Adipocyte (in vitro differentiated cells): ENCODE results near the gene POLDIP3.
"Not testable (repeated sequence)": the region's sequence is repeated elsewhere in the genome, so short reads cannot be mapped to it uniquely, and the experiment has no call there.

Experiments
- DNase-seq: peaks from one replicate; pipeline ENCODE4 v3.0.0-alpha.2; 2015; ENCODE audit warnings: low read depth
- H3K27me3 ChIP-seq: replicated peaks from 2 replicates; pipeline ENCODE4 v1.7.0; 2013; ENCODE audit warnings: mild to moderate bottlenecking, low read length, moderate library complexity; ENCODE audit not compliant: control insufficient read depth, insufficient read depth
- H3K36me3 ChIP-seq: 2 replicates; pipeline ENCODE4 v1.7.0; 2013; ENCODE audit warnings: low read length, mild to moderate bottlenecking, moderate library complexity; ENCODE audit not compliant: control insufficient read depth, insufficient read depth, severe bottlenecking
- H3K4me1 ChIP-seq: 2 replicates; pipeline ENCODE4 v1.7.0; 2013; ENCODE audit warnings: mild to moderate bottlenecking, low read length, moderate library complexity; ENCODE audit not compliant: control insufficient read depth, insufficient read depth
- H3K4me3 ChIP-seq: 2 replicates; pipeline ENCODE4 v1.7.0; 2013; ENCODE audit warnings: mild to moderate bottlenecking, low read length, moderate library complexity
- H3K9ac ChIP-seq: 2 replicates; pipeline ENCODE4 v1.7.0; 2013; ENCODE audit warnings: mild to moderate bottlenecking, low read length, moderate library complexity
- H3K9me3 ChIP-seq: 2 replicates; pipeline ENCODE4 v1.7.0; 2013; ENCODE audit warnings: mild to moderate bottlenecking, low read length, moderate library complexity; ENCODE audit not compliant: control insufficient read depth

The POLDIP3 gene

GRCh38 chr22:42580040-42580439 lies 34.6 kb downstream of the POLDIP3 start:
- peaks cover 51% of the 10 kb centered on the region for H3K36me3 ChIP-seq
- not testable (repeated sequence) for H3K27me3 ChIP-seq, DNase-seq, H3K4me1 ChIP-seq, H3K4me3 ChIP-seq, H3K9ac ChIP-seq, H3K9me3 ChIP-seq

GRCh38 chr22:42577623-42578240 lies 37.0 kb downstream of the POLDIP3 start:
- DNase-seq = no peak
- no peak overlapping the region for H3K9ac ChIP-seq
- H3K4me3 ChIP-seq = no peak overlapping the region
- no peaks in the 10 kb centered on the region for H3K9me3 ChIP-seq
- H3K4me1 ChIP-seq = peaks cover 5% of the 10 kb centered on the region
- peaks cover 36% of the 10 kb centered on the region for H3K36me3 ChIP-seq
- no peaks in the 10 kb centered on the region for H3K27me3 ChIP-seq

DNA sequence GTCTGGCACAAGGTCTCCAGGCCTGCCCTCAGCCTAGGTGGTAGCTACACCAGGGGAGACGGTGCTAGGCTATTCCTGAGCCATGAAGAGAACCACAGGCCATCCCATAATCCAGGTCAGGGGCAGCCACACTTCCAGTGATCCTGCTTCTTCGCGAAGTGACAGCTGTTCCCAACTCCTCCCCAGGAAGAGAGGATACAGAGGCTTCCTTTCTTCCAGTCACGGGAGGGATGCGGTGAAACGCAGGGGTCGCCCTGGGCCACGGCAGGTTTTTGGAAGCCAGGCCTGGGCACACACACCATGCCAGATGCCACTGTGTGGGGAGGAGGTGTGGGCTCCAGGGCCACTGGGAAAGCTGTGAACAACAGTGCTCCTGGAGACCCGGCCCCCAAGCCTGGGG lies 37.5 kb downstream of the POLDIP3 start:
- not testable (repeated sequence) for H3K9ac ChIP-seq, H3K9me3 ChIP-seq, H3K4me3 ChIP-seq, H3K4me1 ChIP-seq, DNase-seq, H3K27me3 ChIP-seq
- H3K36me3 ChIP-seq = peaks cover 35% of the 10 kb centered on the region

DNA sequence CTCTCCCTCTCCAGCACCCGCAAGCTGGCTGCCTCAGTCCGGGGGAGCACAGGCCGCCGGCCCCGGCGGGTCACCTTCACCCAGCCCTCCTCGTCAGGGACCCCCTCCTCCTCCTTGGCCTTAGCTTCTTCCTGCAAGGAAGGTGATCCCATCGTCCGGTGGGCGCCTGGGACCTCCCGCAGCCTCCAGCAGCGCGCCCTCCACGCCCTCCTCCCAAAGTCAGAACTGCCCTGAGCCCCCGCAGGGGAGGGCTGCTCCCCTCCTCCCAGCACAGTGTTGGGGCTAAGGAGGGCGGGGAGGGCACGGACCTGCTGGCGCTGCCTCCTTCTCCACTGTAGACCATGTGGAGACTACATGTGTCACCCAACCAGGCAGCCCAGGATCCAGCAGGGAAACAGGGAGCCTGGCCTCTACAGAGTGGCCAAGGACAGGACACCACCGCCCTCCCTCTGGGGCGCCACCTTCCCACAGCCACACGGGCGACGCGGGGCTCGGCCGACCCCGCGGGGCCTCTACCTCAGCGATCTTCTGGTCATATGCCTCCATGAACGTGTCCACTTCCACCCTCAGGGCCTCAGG lies 38.6 kb downstream of the POLDIP3 start:
- DNase-seq, H3K27me3 ChIP-seq, H3K4me1 ChIP-seq, H3K4me3 ChIP-seq, H3K9me3 ChIP-seq, H3K9ac ChIP-seq: not testable (repeated sequence)
- peaks cover 38% of the 10 kb centered on the region for H3K36me3 ChIP-seq

GRCh38 chr22:42574468-42574867 lies 40.2 kb downstream of the POLDIP3 start:
- H3K36me3 ChIP-seq = peaks cover 35% of the 10 kb centered on the region
- H3K4me1 ChIP-seq, DNase-seq, H3K9ac ChIP-seq, H3K4me3 ChIP-seq, H3K27me3 ChIP-seq, H3K9me3 ChIP-seq: not testable (repeated sequence)

- not testable (repeated sequence) for H3K4me1 ChIP-seq, H3K27me3 ChIP-seq, H3K9ac ChIP-seq, DNase-seq, H3K9me3 ChIP-seq, H3K4me3 ChIP-seq
- H3K36me3 ChIP-seq = peaks cover 35% of the 10 kb centered on the region
These were observed 40.6 kb downstream of the POLDIP3 start for GRCh38 chr22:42574046-42574445.

DNA sequence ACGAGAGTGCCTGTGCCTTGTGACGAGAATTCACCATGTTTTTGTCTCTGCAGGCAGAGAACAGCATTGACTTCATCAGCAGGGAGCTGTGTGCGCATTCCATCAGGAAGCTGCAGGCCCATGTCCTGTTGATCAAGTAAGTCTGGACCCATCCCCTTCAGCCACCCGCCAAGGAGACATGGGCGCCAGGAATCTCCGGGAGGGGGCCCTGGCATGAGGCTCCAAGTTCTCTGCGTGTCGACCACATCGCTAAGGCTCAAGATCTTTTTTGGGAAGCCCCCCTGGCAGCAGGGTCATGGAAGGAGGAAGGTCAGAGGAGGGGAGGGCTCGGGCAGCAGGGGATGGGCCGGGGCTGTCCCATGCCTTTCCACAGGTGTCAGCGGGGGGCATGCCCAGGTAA lies 43.6 kb downstream of the POLDIP3 start:
- not testable (repeated sequence) for H3K9me3 ChIP-seq, H3K27me3 ChIP-seq, DNase-seq, H3K4me3 ChIP-seq, H3K4me1 ChIP-seq, H3K9ac ChIP-seq
- peaks cover 13% of the 10 kb centered on the region for H3K36me3 ChIP-seq

GRCh38 chr22:42570580-42570979 lies 44.1 kb downstream of the POLDIP3 start:
- not testable (repeated sequence) for H3K9ac ChIP-seq, H3K4me1 ChIP-seq, H3K9me3 ChIP-seq, DNase-seq, H3K27me3 ChIP-seq, H3K4me3 ChIP-seq
- peaks cover 13% of the 10 kb centered on the region for H3K36me3 ChIP-seq

GRCh38 chr22:42567950-42568349 lies 46.7 kb downstream of the POLDIP3 start:
- not testable (repeated sequence) for H3K9me3 ChIP-seq, H3K4me1 ChIP-seq, H3K27me3 ChIP-seq, DNase-seq, H3K9ac ChIP-seq, H3K4me3 ChIP-seq, H3K36me3 ChIP-seq

GRCh38 chr22:42565956-42566355 lies 48.7 kb downstream of the POLDIP3 start:
- H3K9me3 ChIP-seq = no peaks in the 10 kb centered on the region
- no peak overlapping the region for H3K4me3 ChIP-seq
- no peak overlapping the region for H3K9ac ChIP-seq
- H3K36me3 ChIP-seq = no peaks in the 10 kb centered on the region
- H3K27me3 ChIP-seq = no peaks in the 10 kb centered on the region
- no peaks in the 10 kb centered on the region for H3K4me1 ChIP-seq
- DNase-seq = no peak

DNA sequence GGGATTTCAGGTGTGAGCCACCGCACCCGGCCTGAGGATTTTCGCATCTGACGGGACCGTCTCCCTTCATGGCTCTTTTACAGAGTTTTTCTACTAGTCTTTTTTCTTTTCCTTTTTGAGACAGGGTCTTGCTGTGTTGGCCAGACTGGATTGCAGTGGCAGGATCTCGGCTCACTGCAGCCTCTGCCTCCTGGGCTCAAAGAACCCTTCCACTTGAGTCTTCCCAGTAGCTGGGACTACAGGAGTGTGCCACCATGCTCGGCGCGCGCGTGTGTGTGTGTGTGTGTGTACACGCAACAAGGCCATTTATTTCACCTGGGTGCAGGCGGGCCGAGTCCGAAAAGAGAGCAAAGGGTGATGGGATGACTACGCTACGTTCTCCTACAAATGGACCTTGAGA lies 50.0 kb downstream of the POLDIP3 start:
- no peaks in the 10 kb centered on the region for H3K4me1 ChIP-seq
- no peak for DNase-seq
- no peaks in the 10 kb centered on the region for H3K27me3 ChIP-seq
- H3K36me3 ChIP-seq = no peaks in the 10 kb centered on the region
- no peak overlapping the region for H3K9ac ChIP-seq
- H3K9me3 ChIP-seq = no peaks in the 10 kb centered on the region
- H3K4me3 ChIP-seq = no peak overlapping the region

DNA sequence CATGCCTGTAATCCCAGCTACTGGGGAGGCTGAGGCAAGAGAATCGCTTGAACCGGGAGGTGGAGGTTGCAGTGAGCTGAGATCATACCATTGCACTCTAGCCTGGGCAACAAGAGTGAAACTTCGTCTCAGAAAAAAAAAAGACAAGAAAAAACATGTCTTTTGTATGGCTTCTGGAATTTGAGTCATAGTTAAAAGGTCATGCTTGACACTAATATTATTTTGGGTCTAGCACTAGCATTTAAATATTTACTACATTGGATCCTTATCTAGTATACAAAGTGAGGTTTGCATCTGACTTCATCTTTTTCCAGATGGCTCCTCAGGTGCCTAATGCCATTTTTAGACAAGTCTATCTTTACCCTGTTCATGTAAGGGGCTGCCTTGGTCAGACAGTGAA lies 50.7 kb downstream of the POLDIP3 start:
- H3K36me3 ChIP-seq = not testable (repeated sequence)

More for the DNA sequence above, 50.7 kb downstream of the POLDIP3 start:
- H3K9me3 ChIP-seq, DNase-seq, H3K27me3 ChIP-seq, H3K4me3 ChIP-seq, H3K4me1 ChIP-seq, H3K9ac ChIP-seq: not testable (repeated sequence)
